Panc1 (cell line): ENCODE measurements around the gene ADCYAP1R1.

Experiments used
- CTCF ChIP-seq: fragments of 450-650 bp; IDR thresholded peaks from 2 replicates; pipeline ENCODE4 v1.5.1; 2017; ENCODE audit warnings: mild to moderate bottlenecking
- REST ChIP-seq, 2 experiments: IDR thresholded peaks; 2 replicates each; pipeline ENCODE4 v1.6.1; 2011 to 2012; ENCODE audit warnings: low read depth in 2 of 2, control low read depth in 1 of 2, low read length in 1 of 2, mild to moderate bottlenecking in 1 of 2, moderate library complexity in 1 of 2; ENCODE audit not compliant: insufficient read depth in 1 of 2

DNA sequence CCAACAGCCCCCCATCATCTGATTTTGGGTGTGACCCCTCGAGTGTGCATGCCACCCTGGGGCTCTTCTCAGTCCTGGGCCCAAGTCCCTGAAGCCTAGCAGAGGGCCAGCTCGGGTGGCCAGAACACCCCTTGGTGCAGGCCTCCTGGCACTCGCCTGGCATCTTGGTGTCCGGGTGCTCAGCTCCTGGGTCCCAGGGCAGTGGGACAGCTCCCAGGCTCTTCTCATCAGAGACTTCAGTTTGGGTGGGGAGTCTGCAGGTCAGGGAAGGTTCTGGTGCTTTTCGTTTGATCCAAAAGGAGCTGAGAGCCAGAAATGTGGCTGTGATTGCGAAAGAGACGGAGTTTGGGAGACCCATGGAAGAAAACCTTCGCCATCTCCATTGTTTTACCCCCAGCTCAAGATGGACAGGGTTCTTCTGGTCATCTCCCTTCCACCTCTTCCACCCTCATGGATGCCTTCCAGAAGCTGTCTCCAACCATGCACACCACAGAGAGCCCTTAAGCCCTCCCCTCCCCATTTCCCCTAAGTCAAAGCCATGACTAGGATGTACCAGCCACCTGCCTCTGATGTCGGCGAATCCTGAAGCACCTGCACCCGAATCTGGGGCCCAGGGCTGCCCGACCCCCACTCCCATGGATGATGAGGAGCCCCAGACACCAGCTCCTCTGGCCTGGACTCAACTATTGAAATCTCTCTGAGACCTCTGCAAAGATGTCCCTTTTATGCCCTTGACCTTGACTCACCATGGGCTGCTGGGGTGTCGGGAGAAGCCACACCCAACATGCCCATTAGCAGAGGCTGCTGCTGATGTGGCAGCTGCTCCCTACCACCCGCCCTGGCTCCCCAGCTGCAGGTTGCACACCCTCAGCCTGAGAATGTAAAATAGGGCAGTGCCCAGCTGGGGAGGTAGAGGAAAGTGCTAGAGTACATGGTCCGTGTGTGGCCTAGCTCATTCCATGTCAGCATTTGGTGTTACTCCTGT lies 55.3 kb downstream of the ADCYAP1R1 start:
- no peak for TF ChIP-seq CTCF
- no peak for TF ChIP-seq REST (IDR thresholded peaks at IDR 0.05; ENCODE audit: insufficient read depth in 1 of 2, low read depth in 2 of 2, low read length in 1 of 2)
